Hematopoietic multipotent progenitor cell treated with erythropoietin and hydrocortisone succinate and interleukin-3 and kit ligand, for 8 days (in vitro differentiated cells): ENCODE data around the gene TANC1.
A peak's percentile ranks its signal among the peaks of the same experiment; 100 is the strongest.

Experiments
- DNase-seq: peaks from one replicate; pipeline ENCODE4 v3.0.0-alpha.2; 2015

TANC1 gene

DNA sequence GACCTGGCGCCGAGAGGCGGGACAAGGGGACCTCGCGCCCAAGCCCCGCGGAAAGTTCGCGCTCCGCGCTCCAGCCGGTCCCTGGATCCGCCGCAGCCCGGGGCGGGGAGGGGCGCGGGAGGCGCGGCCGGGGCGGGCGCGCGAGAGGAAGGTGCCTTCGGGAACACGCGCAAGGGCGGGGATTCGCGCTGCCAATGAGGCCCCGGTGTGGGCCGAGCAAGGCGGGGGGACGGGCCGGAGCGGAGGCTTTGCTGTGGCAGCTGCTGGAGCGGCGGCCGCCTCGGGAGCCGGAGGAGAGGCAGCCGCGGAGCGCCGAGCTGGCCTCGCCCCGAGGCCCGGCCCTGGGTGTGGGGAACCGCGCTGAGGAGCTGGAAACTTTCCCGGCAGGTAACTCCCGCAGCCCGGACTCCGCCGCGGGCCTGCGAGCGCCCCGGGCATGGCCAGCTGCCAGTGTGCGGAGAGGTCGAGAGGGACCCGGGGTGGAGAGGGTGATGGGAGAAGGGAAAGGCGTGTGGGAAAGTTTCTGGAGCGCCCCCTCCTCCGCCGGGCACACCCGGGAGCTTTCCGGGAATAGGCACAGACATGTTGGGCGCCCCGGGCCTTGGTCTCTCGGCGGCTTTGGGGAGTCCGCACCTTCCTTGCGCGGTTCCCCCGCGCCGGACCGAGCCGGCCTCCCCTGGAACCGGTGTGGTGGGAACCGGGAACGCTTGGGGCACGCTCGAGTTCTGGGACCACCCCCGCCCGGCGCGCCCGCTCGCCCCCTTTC lies at the start of gene TANC1:
TSS of gene TANC1 (plus strand) at position 245 of the 766 bp plus-strand sequence. CDS start 97,271 bp downstream, outside the sequence.
- peak; percentile 88 for DNase-seq

DNA sequence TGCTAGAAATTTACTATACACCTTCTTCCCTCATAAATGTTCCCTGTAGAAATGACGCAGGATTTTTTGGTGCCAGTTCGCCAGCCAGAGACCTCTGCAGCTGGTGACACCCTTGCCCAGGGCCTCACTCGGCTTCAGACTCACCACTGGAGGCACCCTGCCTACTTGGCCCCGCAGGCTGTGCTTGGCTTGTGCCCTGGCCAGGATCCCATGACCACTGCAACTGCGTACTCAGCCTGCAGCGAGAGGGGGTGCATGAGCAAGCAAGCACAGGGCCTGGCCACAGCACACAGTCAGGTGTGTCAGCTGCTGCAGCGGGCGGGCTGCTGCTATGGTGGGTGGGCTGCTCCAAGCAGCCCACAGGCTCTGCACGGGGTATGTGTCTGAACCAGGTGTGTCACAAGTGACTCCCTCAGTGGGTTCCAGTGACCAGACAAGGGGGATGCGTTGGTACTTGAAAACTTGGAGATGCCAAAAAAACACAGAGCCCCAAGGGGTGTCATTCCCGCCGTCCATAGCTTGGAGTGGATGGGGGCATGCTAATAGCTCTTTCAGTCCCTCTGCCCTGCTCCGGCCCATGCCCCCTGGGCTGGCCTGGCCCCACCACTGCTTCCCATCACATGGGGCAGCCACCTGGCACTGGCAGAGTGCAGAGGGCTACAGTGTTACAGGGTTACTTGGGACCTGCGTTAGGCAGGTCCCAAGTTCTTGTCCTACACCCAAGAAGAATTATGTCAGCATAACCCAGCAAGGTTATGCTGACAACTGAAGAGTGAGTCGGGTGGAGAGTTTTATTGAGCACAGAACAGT lies 46.6 kb upstream of the TANC1 start:
- no peak for DNase-seq

- DNase-seq: no peak
Observed at GRCh38 chr2:158922601-158923000, 45.8 kb upstream of the TANC1 start.

DNA sequence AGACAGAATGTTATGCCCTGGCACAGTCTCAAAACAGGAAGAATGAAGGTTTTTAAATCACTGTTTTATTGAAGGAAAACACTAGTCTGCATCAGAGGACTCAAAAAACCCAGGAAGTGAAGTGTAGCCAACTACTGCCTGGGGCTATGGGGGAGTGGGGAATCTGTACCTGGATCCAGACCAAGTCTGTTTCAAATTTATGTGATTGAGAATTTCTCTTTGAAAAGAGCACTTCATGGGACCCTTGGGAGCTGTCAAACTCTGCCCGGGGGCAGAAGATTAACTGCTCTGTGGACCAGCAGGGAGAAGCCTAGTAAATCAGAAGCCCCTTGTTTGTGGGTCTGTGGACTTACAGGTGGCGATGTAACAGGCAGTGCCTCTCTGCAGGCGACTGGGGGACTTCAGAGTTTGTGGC lies 45.3 kb upstream of the TANC1 start:
- no peak for DNase-seq

DNA sequence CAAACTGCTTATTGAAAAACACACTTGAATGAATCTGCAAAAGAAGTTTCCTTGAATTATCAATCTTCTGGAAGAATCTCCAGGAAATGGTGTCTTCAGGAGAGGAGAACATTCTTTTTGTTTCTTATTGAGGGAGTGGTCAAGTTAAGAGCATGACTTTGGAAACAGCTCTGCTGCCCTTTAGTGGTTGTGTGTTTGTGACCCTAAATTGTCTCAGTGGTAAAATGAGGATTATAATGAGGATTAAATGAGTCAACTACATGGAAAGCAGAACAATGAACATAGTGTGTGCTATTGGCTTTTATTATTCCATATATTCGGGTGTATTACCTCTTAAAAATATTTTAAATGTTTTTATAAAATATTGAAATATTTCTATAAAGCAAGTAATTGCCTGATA lies 44.8 kb upstream of the TANC1 start:
- DNase-seq: no peak

- no peak for DNase-seq
Observed at GRCh38 chr2:158926478-158926948, 41.9 kb upstream of the TANC1 start.

- DNase-seq: no peak
Observed at GRCh38 chr2:158928515-158928914, 39.9 kb upstream of the TANC1 start.

GRCh38 chr2:158928965-158929364 lies 39.5 kb upstream of the TANC1 start:
- DNase-seq: no peak

GRCh38 chr2:158931572-158931971 lies 36.9 kb upstream of the TANC1 start:
- no peak for DNase-seq

- DNase-seq: no peak
Observed at GRCh38 chr2:158932131-158932645, 36.3 kb upstream of the TANC1 start.

DNA sequence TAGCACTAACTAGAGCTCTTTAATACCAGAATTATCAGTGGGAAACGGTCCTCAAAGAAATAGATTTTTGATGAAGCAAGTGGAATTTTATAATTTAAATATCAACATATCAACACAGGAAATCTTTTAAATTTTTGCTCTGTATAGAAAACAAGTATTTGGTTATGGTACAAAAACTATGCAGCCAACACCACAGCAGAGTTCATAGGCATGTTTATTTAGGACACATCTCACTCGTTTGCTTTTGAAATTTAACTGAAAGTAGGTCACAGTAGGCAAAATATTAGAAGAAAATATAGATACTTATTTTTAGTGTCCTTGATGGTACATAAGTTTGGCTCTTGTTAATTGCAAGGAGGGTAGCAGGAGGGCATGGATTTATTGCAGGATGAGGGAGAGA lies 34.3 kb upstream of the TANC1 start:
- no peak for DNase-seq

DNA sequence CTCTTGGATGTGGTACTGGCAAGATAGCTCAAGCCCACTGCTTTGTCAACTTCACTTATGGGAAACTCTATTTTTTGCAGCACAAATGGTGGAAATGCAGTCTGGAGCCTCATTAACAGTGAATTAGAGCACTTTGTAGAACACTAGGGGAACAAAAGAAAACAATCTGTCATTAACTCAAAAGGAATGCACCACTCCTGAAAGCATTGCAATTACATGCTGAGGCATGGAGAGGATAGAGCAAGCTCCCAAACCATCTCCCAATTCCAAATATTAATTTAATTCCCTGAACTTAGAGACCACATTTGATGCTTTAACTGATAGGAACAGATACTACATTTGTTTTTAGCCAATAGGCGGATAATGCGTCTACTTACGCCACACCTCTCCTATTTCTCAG lies 32.8 kb upstream of the TANC1 start:
- DNase-seq: no peak

GRCh38 chr2:158936978-158937377 lies 31.5 kb upstream of the TANC1 start:
- no peak for DNase-seq

DNA sequence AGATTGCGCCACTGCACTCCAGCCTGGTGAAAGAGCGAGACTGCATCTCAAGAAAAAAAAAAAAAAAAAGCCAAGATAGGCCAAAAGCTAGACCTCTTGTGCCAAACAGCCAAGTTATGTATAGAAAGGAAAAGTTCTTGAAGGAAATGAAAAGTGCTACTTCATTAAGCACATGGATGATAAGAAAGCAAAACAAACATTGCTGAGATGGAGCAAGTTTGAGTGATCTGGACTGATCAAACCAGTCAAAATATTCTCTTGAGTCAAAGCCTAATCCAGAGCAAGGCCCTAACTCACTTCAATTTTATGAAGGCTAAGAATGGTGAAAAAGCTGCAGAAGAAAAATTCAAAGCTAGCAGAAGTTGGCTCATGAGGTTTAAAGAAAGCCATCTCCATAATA lies 28.1 kb upstream of the TANC1 start:
- no peak for DNase-seq

- no peak for DNase-seq
Observed at GRCh38 chr2:158943973-158944372, 24.5 kb upstream of the TANC1 start.

GRCh38 chr2:158948964-158949699 lies 19.3 kb upstream of the TANC1 start:
- DNase-seq: no peak

GRCh38 chr2:158953454-158953853 lies 15.0 kb upstream of the TANC1 start:
- DNase-seq: no peak

DNA sequence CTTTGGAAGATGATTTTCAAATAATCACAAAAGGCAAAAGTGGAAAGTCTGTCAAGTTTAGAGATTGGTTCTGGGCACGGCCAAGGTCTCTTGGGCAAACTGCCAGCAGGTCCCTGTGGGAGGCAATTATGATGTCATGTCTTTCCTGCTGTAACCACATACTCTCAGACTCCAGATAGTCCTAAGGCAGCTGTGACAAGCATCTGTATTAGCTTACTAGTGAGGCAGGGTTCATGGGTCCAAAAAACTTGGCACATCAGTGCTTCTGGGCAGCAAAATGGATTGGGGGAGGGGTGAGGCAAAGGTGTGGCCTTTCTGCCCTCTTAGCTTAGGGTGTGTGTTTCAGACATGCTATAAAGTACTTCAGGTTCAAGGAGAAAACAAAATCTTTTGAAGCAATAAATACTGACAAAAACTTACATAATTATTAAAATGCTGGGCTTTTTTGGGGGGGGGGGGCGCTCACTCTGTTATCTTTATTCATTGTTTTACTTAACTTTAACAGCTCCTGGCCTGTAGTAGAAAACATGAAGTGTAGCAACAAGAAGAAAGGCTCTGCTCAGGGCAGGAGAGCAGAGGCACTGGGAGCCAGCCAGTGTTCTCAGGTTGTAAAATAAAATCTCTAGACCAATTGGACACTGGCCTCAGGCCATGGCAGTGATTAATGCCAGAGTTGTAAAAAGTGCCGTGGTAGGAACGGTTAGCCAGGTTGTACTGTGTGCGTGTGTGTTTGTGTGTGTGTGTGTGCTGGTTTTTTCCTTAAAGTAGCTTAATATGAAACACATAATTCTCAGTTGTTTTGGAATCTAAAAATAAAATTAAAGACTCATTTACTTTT lies 14.3 kb upstream of the TANC1 start:
- peak; percentile 80 for DNase-seq

DNA sequence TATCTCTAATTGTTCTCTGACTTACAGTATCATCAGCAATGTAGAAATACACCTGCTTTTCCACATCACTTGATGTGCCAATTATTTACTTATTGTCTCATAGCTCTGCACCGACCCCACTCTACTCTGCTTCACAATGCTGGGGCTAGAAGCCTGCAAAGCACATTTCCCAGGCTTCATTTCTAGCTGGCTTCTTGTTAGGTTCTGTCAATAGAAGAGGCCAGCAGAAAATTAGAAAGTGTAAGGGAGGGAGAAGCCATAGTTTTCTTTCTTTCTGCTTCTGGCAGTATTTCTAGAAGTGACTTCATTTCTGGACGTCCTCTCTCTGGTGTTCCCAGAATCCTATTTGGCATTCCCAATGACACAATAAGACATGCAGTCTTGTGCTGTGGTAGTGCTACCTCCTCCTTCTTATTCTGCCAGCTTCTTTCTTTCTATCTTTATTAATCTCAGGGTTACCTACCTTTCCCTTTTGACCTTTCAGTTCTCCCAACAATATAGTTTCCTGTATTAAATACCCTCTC lies 12.5 kb upstream of the TANC1 start:
- DNase-seq: no peak

GRCh38 chr2:158958365-158958764 lies 10.1 kb upstream of the TANC1 start:
- no peak for DNase-seq

DNA sequence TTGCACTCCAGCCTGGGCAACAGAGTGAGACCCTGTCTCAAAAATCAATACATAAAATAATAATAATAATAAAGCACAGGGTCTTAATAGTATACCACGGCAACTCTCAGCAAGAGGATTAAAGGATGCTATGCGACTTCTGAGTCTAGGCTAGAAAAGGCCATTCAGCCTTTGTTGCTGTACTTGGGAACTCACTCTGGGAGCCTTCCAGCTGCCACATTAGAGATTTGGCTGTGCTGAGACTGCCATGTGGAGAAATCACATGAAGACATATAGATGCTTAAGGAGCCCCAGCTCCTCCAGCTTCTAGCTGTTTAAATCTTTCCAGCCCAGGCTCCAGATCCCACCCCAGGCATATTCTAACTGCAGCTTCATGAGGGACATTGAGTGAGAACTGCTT lies 8.2 kb upstream of the TANC1 start:
- no peak for DNase-seq

- no peak for DNase-seq
Observed at GRCh38 chr2:158962074-158962473, 6.4 kb upstream of the TANC1 start.
